ENCODE measurements around the gene LRMDA. TPM values are rescaled to one million over a fixed set of nuclear protein-coding genes. Genes with fewer than 3 reads are reported as not detected.

Gene LRMDA
- total RNA-seq, 1 experiment from 2014 or later, result 1.2 TPM

GRCh38 chr10:75474106-75474505 is 42.7 kb downstream of the LRMDA start:
- POLR2A ChIA-PET (ENCODE audit: unreplicated experiment), result no interaction called here
- no peaks in the 10 kb centered on the region for H3K36me3 ChIP-seq (ENCODE audit: low read depth, low read length)
- no peak for TF ChIP-seq CTCF (conservative IDR thresholded peaks at IDR 0.05; ENCODE audit: low read depth, low read length)
- TF ChIP-seq EZH2 (IDR thresholded peaks at IDR 0.05; ENCODE audit: low read length, unreplicated experiment), result no peak
- no peak for TF ChIP-seq EZH2phosphoT487 (IDR thresholded peaks at IDR 0.05; ENCODE audit: borderline replicate concordance, low read length)
- DNase-seq, result no peak
- no peak for ATAC-seq
- no peak overlapping the region for H3K4me2 ChIP-seq (ENCODE audit: low read length)
- H4K20me1 ChIP-seq (ENCODE audit: low read length), result no peaks in the 10 kb centered on the region
- H3K4me3 ChIP-seq (ENCODE audit: low read length), result no peak overlapping the region
- no peak overlapping the region for H2AFZ ChIP-seq (ENCODE audit: low read length)
- 0 out of 2 replicates have a peak, but pooled peaks cover 3% of the 10 kb centered on the region for H3K9me2 ChIP-seq (replicated peaks; ENCODE audit: low read length)
- CTCF ChIA-PET, result no interaction called here
- H3K9ac ChIP-seq (ENCODE audit: low read length), result no peak overlapping the region
- H3K27ac ChIP-seq (ENCODE audit: low read length), result no peak overlapping the region
- intact Hi-C loops (cut with micrococcal nuclease), result no loop called here
- no peaks in the 10 kb centered on the region for H3F3A ChIP-seq (ENCODE audit: low read length, unreplicated experiment)
- peaks cover 17% of the 10 kb centered on the region for H3K27me3 ChIP-seq (ENCODE audit: low read length)
- H3K79me2 ChIP-seq (ENCODE audit: low read length), result no peaks in the 10 kb centered on the region
- no TSS peak for BruUV-seq (replicated peaks)
- H3K9me3 ChIP-seq (ENCODE audit: low read length), result no peaks in the 10 kb centered on the region
- H3K4me1 ChIP-seq (ENCODE audit: insufficient read depth, low read length), result peaks cover 8% of the 10 kb centered on the region

GRCh38 chr10:75475460-75476182 is 44.2 kb downstream of the LRMDA start:
- Histone ChIP-seq H3K4me2 (ENCODE audit: low read length) (no peak overlapping the region), H3K27ac (ENCODE audit: low read length) (no peak overlapping the region), H3K4me3 (ENCODE audit: low read length) (no peak overlapping the region), H3K36me3 (ENCODE audit: low read depth, low read length) (no peaks in the 10 kb centered on the region), H3K79me2 (ENCODE audit: low read length) (no peaks in the 10 kb centered on the region), H3K9ac (ENCODE audit: low read length) (no peak overlapping the region), H2AFZ (ENCODE audit: low read length) (no peak overlapping the region), H3K4me1 (ENCODE audit: insufficient read depth, low read length) (no peaks in the 10 kb centered on the region), H3K9me3 (ENCODE audit: low read length) (no peaks in the 10 kb centered on the region), H3K9me2 (replicated peaks; ENCODE audit: low read length) (0 out of 2 replicates have a peak, but pooled peaks cover 3% of the 10 kb centered on the region), H3K27me3 (ENCODE audit: low read length) (peaks cover 20% of the 10 kb centered on the region), H4K20me1 (ENCODE audit: low read length) (no peaks in the 10 kb centered on the region), H3F3A (ENCODE audit: low read length, unreplicated experiment) (no peaks in the 10 kb centered on the region)
- ChIA-PET CTCF (no interaction called here), POLR2A (ENCODE audit: unreplicated experiment) (no interaction called here)
- BruUV-seq (replicated peaks), result no TSS peak
- no peak for ATAC-seq
- no peak for DNase-seq
- TF ChIP-seq EZH2 (IDR thresholded peaks at IDR 0.05; ENCODE audit: low read length, unreplicated experiment) (no peak), EZH2phosphoT487 (IDR thresholded peaks at IDR 0.05; ENCODE audit: borderline replicate concordance, low read length) (no peak), CTCF (conservative IDR thresholded peaks at IDR 0.05; ENCODE audit: low read depth, low read length) (no peak)
- intact Hi-C loops (cut with micrococcal nuclease), result no loop called here

GRCh38 chr10:75476569-75476968 is 45.1 kb downstream of the LRMDA start:
- H3K36me3 ChIP-seq (ENCODE audit: low read depth, low read length), result no peaks in the 10 kb centered on the region
- H3K27me3 ChIP-seq (ENCODE audit: low read length), result peaks cover 30% of the 10 kb centered on the region
- ChIA-PET POLR2A (ENCODE audit: unreplicated experiment) (no interaction called here), CTCF (no interaction called here)
- H3K9ac ChIP-seq (ENCODE audit: low read length), result no peak overlapping the region
- no peak overlapping the region for H3K4me2 ChIP-seq (ENCODE audit: low read length)
- DNase-seq (no peak), ATAC-seq (no peak)
- intact Hi-C loops (cut with micrococcal nuclease), result no loop called here
- H2AFZ ChIP-seq (ENCODE audit: low read length), result no peak overlapping the region
- no TSS peak for BruUV-seq (replicated peaks)
- no peak overlapping the region for H3K4me3 ChIP-seq (ENCODE audit: low read length)
- H3K9me2 ChIP-seq (replicated peaks; ENCODE audit: low read length), result 0 out of 2 replicates have a peak, but pooled peaks cover 3% of the 10 kb centered on the region
- H3K79me2 ChIP-seq (ENCODE audit: low read length), result no peaks in the 10 kb centered on the region
- no peaks in the 10 kb centered on the region for H3K9me3 ChIP-seq (ENCODE audit: low read length)
- H3F3A ChIP-seq (ENCODE audit: low read length, unreplicated experiment), result no peaks in the 10 kb centered on the region
- H3K27ac ChIP-seq (ENCODE audit: low read length), result no peak overlapping the region
- no peaks in the 10 kb centered on the region for H3K4me1 ChIP-seq (ENCODE audit: insufficient read depth, low read length)
- no peak for TF ChIP-seq EZH2phosphoT487 (IDR thresholded peaks at IDR 0.05; ENCODE audit: borderline replicate concordance, low read length)
- no peak for TF ChIP-seq CTCF (conservative IDR thresholded peaks at IDR 0.05; ENCODE audit: low read depth, low read length)
- no peak for TF ChIP-seq EZH2 (IDR thresholded peaks at IDR 0.05; ENCODE audit: low read length, unreplicated experiment)
- H4K20me1 ChIP-seq (ENCODE audit: low read length), result no peaks in the 10 kb centered on the region
